HEK293 (cell line): ENCODE results near the gene USP33.
"Not testable (repeated sequence)": the region's sequence is repeated elsewhere in the genome, so short reads cannot be mapped to it uniquely, and the experiment has no call there.

Source experiments
- CTCF ChIA-PET: fragments of 350-600 bp; formaldehyde crosslinking; extraction: SDS; loops from one replicate; lab custom pipeline; 2021; ENCODE audit warnings: antibody characterized with exemption; lab: Yijun Ruan, JAX
- POLR2A ChIA-PET: fragments of 300-600 bp; formaldehyde crosslinking; extraction: SDS; loops from one replicate; lab custom pipeline; 2020; ENCODE audit warnings: antibody characterized with exemption, inconsistent platforms; lab: Yijun Ruan, JAX
- H3K27ac ChIP-seq: fragments of 200-500 bp; sonication (Bioruptor generic); 2 replicates; pipeline ENCODE4 v1.5.1; 2014; ENCODE audit warnings: low read depth, low read length, control low read depth, inconsistent platforms; ENCODE audit errors: extremely low read depth
- H3K36me3 ChIP-seq, 2 experiments: fragments of 200-500 bp in 1 of 2; sonication (Bioruptor generic) in 1 of 2; 1 replicate in 1 of 2; 2 replicates in 1 of 2; pipeline ENCODE4 v1.5.1; 2014 to 2017; ENCODE audit warnings: inconsistent platforms in 2 of 2, low read length in 2 of 2; ENCODE audit not compliant: control insufficient read depth in 2 of 2, insufficient read depth in 1 of 2
- H3K4me1 ChIP-seq: fragments of 200-500 bp; sonication (Bioruptor generic); 2 replicates; pipeline ENCODE4 v1.5.1; 2014; ENCODE audit warnings: mild to moderate bottlenecking, low read length, inconsistent platforms; ENCODE audit not compliant: control insufficient read depth, insufficient read depth
- H3K4me3 ChIP-seq: 2 replicates; pipeline ENCODE4 v1.5.1; 2011; ENCODE audit warnings: low read depth, mild to moderate bottlenecking, control low read depth, low read length, moderate library complexity
- H3K9me3 ChIP-seq: fragments of 200-500 bp; sonication (Bioruptor generic); 2 replicates; pipeline ENCODE4 v1.5.1; 2014; ENCODE audit warnings: low read depth, low read length, inconsistent platforms; ENCODE audit not compliant: control insufficient read depth, insufficient read depth
- KLF16 ChIP-seq: fragments of 450-650 bp; formaldehyde crosslinking; IDR thresholded peaks from 2 replicates; pipeline ENCODE4 v1.5.1; 2017; ENCODE audit warnings: missing biosample characterization, missing genetic modification characterization
- SCRT1 ChIP-seq: fragments of 450-650 bp; formaldehyde crosslinking; IDR thresholded peaks from 2 replicates; pipeline ENCODE4 v1.5.1; 2016; ENCODE audit warnings: missing biosample characterization, missing genetic modification characterization, borderline replicate concordance
- SCRT2 ChIP-seq: fragments of 450-650 bp; formaldehyde crosslinking; IDR thresholded peaks from 2 replicates; pipeline ENCODE4 v1.5.1; 2016; ENCODE audit warnings: missing biosample characterization, missing genetic modification characterization
- YY1 ChIP-seq: fragments of 450-650 bp; formaldehyde crosslinking; IDR thresholded peaks from 2 replicates; pipeline ENCODE4 v1.5.1; 2018; ENCODE audit warnings: missing biosample characterization, missing genetic modification characterization
- ZNF10 ChIP-seq: fragments of 450-650 bp; formaldehyde crosslinking; IDR thresholded peaks from 2 replicates; pipeline ENCODE4 v1.5.1; 2017; ENCODE audit warnings: missing biosample characterization, missing genetic modification characterization
- ZNF175 ChIP-seq: fragments of 450-650 bp; formaldehyde crosslinking; IDR thresholded peaks from 2 replicates; pipeline ENCODE4 v1.5.1; 2016; ENCODE audit warnings: missing biosample characterization, missing genetic modification characterization
- ZNF37A ChIP-seq: fragments of 450-650 bp; IDR thresholded peaks from 2 replicates; pipeline ENCODE4 v1.5.1; 2018; ENCODE audit warnings: missing biosample characterization, missing genetic modification characterization
- ZNF544 ChIP-seq: fragments of 450-650 bp; formaldehyde crosslinking; IDR thresholded peaks from 2 replicates; pipeline ENCODE4 v1.5.0; 2017; ENCODE audit warnings: missing biosample characterization, missing genetic modification characterization
- ZNF548 ChIP-seq: fragments of 450-650 bp; formaldehyde crosslinking; IDR thresholded peaks from 2 replicates; pipeline ENCODE4 v1.5.1; 2016; ENCODE audit warnings: missing biosample characterization, missing genetic modification characterization
- ZNF585B ChIP-seq: fragments of 450-650 bp; formaldehyde crosslinking; IDR thresholded peaks from 2 replicates; pipeline ENCODE4 v1.5.1; 2016; ENCODE audit warnings: missing biosample characterization, missing genetic modification characterization
- ZNF610 ChIP-seq: fragments of 450-650 bp; formaldehyde crosslinking; IDR thresholded peaks from 2 replicates; pipeline ENCODE4 v1.5.1; 2016; ENCODE audit warnings: missing biosample characterization, missing genetic modification characterization, borderline replicate concordance
- ZNF624 ChIP-seq: fragments of 450-650 bp; formaldehyde crosslinking; IDR thresholded peaks from 2 replicates; pipeline ENCODE4 v1.5.1; 2017; ENCODE audit warnings: missing biosample characterization, missing genetic modification characterization
- ZNF664 ChIP-seq: fragments of 450-650 bp; formaldehyde crosslinking; IDR thresholded peaks from 2 replicates; pipeline ENCODE4 v1.5.1; 2016; ENCODE audit warnings: missing biosample characterization, missing genetic modification characterization
- ZNF792 ChIP-seq: fragments of 450-650 bp; formaldehyde crosslinking; IDR thresholded peaks from 2 replicates; pipeline ENCODE4 v1.5.1; 2016; ENCODE audit warnings: missing biosample characterization, missing genetic modification characterization
- ZSCAN30 ChIP-seq: fragments of 450-650 bp; IDR thresholded peaks from 2 replicates; pipeline ENCODE4 v1.5.1; 2018; ENCODE audit warnings: missing biosample characterization, mild to moderate bottlenecking, missing genetic modification characterization, moderate library complexity

Gene USP33

DNA sequence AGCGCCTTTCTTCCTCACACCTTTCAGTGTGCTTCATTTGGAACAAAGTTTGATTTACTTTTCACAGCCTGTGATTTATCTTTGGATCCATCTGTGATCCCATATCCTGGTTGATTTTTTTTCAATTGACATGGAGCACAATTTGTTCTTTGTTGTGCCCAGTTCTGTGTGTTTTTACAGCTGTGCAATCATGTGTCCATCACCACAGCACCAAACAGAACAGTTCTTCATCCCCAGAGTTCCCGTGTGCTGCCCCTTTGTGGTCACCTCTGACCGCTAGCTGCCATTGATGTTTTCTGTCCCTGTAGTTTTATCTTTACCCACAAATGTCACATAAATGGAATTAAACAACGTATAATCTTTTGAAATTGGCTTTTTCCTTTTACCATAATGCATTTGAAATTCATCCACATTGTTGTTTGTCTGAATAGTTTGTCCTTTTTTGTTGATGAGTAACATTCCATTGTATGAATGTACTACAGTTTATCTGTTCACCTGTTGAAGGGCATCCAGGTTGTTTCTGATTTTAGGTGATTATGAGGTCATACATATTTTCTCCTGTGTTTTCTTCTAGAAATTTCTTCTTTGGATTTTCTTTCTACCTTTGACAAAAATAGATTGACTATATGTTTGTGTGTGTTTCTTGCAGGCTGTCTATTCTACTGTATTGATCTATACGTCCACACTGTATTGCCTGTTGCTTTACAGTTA is 37.2 kb upstream of the USP33 start:
- peaks cover 0 to 10% of the 10 kb centered on the region in 2 experiments; a peak in 2 of 3 replicates for H3K36me3 ChIP-seq
- ChIA-PET POLR2A (no interaction called here), CTCF (interaction anchor here (0.5 kb wide), 1 partner anchor 95 kb away, joined by 6 read pairs; no protein-coding TSS in a partner anchor)
- peak; percentile 91 for TF ChIP-seq SCRT2
- TF ChIP-seq SCRT1 (tag by site-specific recombination), result peak; percentile 37; the same call in 1 of the 2 replicates
- TF ChIP-seq ZNF37A, result no peak
- no peak overlapping the region for H3K27ac ChIP-seq
- no peak overlapping the region for H3K4me3 ChIP-seq
- no peaks in the 10 kb centered on the region for H3K9me3 ChIP-seq
- no peaks in the 10 kb centered on the region for H3K4me1 ChIP-seq

DNA sequence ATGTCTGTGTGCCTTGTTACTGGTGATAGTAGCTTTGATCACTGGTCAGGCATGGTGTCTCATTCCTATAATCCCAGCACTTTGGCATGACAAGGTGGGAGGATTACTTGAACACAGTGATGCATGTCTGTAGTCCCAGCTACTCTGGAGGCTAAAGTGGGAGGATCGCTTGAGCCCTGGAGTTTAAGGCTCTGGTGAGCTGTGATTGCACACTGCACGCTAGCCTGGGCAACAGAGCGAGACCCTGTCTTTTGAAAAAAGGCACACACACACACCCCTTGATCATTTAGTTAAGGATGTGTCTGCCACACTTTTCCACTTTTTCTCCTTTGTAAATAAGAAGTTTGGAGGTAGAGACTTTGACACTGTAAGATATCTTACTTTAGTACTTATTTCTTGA is 34.9 kb upstream of the USP33 start:
- Histone ChIP-seq H3K36me3 (peaks cover 0 to 18% of the 10 kb centered on the region in 2 experiments; a peak in 2 of 3 replicates), H3K4me3 (no peak overlapping the region), H3K9me3 (no peaks in the 10 kb centered on the region), H3K27ac (no peak overlapping the region), H3K4me1 (no peaks in the 10 kb centered on the region)
- POLR2A ChIA-PET, result interaction anchor here (0.6 to 0.7 kb wide), 2 partner anchors 36 to 300 kb away, joined by 3 read pairs; no protein-coding TSS in a partner anchor
- TF ChIP-seq ZNF610 (no peak), ZNF10 (no peak), YY1 (no peak), KLF16 (tag by site-specific recombination) (no peak), SCRT1 (tag by site-specific recombination) (no peak)
- CTCF ChIA-PET, result no interaction called here

DNA sequence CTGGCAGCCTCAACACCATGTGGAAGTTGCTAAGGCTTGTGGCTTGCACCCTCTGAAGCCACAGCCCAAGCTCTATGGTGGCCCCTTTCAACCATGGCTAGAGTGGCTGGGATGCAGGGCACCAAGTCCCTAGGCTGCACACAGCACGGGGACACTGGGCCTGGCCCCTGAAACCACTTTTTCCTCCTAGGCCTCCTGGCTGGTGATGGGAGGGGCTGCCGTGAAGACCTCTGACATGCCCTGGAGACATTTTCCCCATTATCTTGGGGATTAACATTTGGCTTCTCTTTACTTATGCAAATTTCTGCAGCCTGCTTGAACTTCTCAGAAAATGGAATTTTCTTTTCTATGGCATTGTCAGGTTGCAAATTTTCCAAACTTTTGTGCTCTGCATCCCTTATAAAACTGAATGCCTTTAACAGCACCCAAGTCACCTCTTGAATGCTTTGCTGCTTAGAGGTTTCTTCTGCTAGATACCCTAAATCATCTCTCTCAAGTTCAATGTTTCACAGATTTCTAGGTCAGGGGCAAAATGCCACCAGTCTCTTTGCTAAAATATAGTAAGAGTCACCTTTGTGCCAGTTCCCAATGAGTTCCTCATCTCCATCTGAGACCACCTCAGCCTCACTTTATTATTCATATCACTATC is 26.6 kb upstream of the USP33 start:
- POLR2A ChIA-PET, H3K9me3 ChIP-seq, CTCF ChIA-PET, H3K27ac ChIP-seq, H3K4me3 ChIP-seq, H3K4me1 ChIP-seq: not testable (repeated sequence)
- peaks cover 16 to 57% of the 10 kb centered on the region in 2 experiments for H3K36me3 ChIP-seq
- TF ChIP-seq ZNF585B (tag by site-specific recombination), result peak; percentile 77

DNA sequence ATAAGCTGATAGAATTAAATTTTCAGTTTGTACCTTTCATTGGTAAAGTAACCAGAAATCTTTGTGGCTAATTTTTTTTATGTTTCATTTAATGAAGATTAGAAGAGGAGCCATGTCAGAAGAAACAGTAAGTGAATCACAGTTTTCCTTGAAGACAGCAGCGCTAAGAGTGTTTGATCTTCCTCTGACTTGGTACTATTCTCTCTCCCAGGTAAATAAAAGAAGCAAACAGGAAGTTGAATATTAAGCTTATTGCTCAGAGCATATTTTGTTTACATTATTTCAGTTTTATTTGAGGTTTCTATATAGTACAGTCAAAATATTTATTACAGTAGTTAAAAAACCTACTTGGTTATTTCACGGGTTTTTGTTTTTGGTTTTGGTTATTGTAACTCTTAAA is 23.5 kb upstream of the USP33 start:
- POLR2A ChIA-PET, result no interaction called here
- peaks cover 12 to 43% of the 10 kb centered on the region in 2 experiments for H3K36me3 ChIP-seq
- no peak overlapping the region for H3K27ac ChIP-seq
- 0 out of 2 replicates have a peak, but pooled peaks cover 7% of the 10 kb centered on the region for H3K4me1 ChIP-seq
- H3K9me3 ChIP-seq, result no peaks in the 10 kb centered on the region
- no peak for TF ChIP-seq ZNF792 (tag by site-specific recombination)
- TF ChIP-seq ZNF544 (tag by site-specific recombination), result no peak
- no peak for TF ChIP-seq ZNF664
- CTCF ChIA-PET, result no interaction called here
- no peak overlapping the region for H3K4me3 ChIP-seq

DNA sequence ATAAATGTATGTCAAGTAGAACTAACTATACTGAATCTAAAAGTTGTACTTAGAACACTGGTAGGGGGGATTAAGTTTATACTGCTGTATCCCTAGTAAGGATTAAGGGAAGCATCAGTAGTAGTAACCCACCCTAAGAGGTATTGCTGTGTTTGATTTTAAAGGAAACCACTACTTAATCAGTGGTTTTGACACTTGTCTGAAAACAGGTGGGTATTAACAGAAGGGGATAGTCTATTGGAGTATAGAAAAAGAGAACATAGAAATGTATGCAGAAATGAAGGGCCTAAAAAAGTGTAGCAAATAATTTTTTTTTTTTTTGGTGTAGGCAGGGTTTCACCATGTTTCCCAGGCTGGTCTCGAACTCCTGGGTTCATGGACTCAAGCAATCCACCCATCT is 22.0 kb upstream of the USP33 start:
- Histone ChIP-seq H3K4me1 (0 out of 2 replicates have a peak, but pooled peaks cover 7% of the 10 kb centered on the region), H3K9me3 (no peaks in the 10 kb centered on the region), H3K36me3 (peaks cover 7 to 32% of the 10 kb centered on the region in 2 experiments), H3K4me3 (no peak overlapping the region), H3K27ac (no peak overlapping the region)
- ChIA-PET POLR2A (no interaction called here), CTCF (no interaction called here)
- TF ChIP-seq ZSCAN30 (tag by site-specific recombination) (no peak), ZNF175 (tag by site-specific recombination) (no peak), ZNF548 (no peak), ZNF624 (tag by site-specific recombination) (no peak)
